ENCODE results near the gene DENND2A. TPM values are rescaled to one million over a fixed set of nuclear protein-coding genes. Genes with fewer than 3 reads are reported as not detected.
A peak's percentile ranks its signal among the peaks of the same experiment; 100 is the strongest.
"Not testable (repeated sequence)": the region's sequence is repeated elsewhere in the genome, so short reads cannot be mapped to it uniquely, and the experiment has no call there.

The DENND2A gene
- polyA plus RNA-seq, 3 donors: not detected

DNA sequence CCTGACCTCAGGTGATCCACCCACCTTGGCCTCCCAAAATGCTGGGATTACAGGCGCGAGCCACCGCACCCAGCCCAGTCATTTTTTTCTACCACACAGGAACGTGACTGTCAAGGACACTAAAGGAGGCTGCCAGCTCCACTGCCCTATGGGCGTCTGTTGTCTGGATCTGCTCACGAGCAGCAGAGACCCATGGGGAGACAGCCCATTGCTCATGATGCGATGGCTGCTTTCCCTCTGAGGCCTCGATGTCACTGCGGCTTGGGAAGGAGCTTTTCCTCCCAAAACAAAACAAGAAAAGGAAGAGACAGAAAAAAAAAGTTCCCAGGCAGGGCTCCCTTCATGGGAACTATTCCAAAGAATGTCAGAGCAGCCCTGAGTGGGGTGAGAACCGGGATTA lies 70.5 kb downstream of the DENND2A start:
- no peak overlapping the region for H3K4me2 ChIP-seq (replicated peaks; ENCODE audit: extremely low read depth, low read length, poor library complexity, severe bottlenecking)
- Mint-ChIP-seq H3K4me1 (no peaks in the 10 kb centered on the region), H3K36me3 (no peaks in the 10 kb centered on the region), H3K4me3 (no peak overlapping the region), H3K27ac (no peak overlapping the region), H3K27me3 (ENCODE audit: low read depth in 3 of 3) (peaks cover 7 to 14% (median 7%) of the 10 kb centered on the region in 3 donors), H3K9me3 (no peaks in the 10 kb centered on the region)
- H3K9me3 ChIP-seq (replicated peaks in 1 of 2; ENCODE audit: control insufficient read depth in 1 of 2, insufficient read depth in 1 of 2, low read length in 2 of 2): no peaks in the 10 kb centered on the region
- H3K4me1 ChIP-seq (ENCODE audit: control insufficient read depth in 1 of 2, insufficient read depth in 2 of 2, low read length in 2 of 2): no peaks in the 10 kb centered on the region
- TF ChIP-seq, protein P1, sequence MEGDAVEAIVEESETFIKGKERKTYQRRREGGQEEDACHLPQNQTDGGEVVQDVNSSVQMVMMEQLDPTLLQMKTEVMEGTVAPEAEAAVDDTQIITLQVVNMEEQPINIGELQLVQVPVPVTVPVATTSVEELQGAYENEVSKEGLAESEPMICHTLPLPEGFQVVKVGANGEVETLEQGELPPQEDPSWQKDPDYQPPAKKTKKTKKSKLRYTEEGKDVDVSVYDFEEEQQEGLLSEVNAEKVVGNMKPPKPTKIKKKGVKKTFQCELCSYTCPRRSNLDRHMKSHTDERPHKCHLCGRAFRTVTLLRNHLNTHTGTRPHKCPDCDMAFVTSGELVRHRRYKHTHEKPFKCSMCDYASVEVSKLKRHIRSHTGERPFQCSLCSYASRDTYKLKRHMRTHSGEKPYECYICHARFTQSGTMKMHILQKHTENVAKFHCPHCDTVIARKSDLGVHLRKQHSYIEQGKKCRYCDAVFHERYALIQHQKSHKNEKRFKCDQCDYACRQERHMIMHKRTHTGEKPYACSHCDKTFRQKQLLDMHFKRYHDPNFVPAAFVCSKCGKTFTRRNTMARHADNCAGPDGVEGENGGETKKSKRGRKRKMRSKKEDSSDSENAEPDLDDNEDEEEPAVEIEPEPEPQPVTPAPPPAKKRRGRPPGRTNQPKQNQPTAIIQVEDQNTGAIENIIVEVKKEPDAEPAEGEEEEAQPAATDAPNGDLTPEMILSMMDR (IDR thresholded peaks at IDR 0.05): no peak
- DNase-seq: no peak
- no peaks in the 10 kb centered on the region for H3K36me3 ChIP-seq (replicated peaks in 1 of 2; ENCODE audit: control insufficient read depth in 1 of 2, insufficient read depth in 2 of 2, low read length in 2 of 2)
- H3K27me3 ChIP-seq (ENCODE audit: control insufficient read depth in 2 of 2, insufficient read depth in 2 of 2, low read length in 2 of 2): no peaks in the 10 kb centered on the region
- intact Hi-C loops (cut with micrococcal nuclease): no loop called here
- H3K9ac ChIP-seq (ENCODE audit: insufficient read depth, low read length, poor library complexity, severe bottlenecking): no peak overlapping the region
- no peaks in the 10 kb centered on the region for H4K20me1 ChIP-seq (ENCODE audit: insufficient read depth, low read length)
- H3K4me3 ChIP-seq (replicated peaks in 1 of 3; ENCODE audit: low read depth in 2 of 3, low read length in 3 of 3): no peak overlapping the region
- no peaks in the 10 kb centered on the region for H3K79me2 ChIP-seq (ENCODE audit: insufficient read depth, low read length)
- WGBS (ENCODE audit: insufficient coverage): 96% methylated on average over 8 of the region's 10 CpGs
- H3K27ac ChIP-seq (ENCODE audit: low read depth in 1 of 2, low read length in 2 of 2): no peak overlapping the region
- no peak overlapping the region for H2AFZ ChIP-seq (ENCODE audit: insufficient read depth, low read depth, low read length, poor library complexity, severe bottlenecking)

DNA sequence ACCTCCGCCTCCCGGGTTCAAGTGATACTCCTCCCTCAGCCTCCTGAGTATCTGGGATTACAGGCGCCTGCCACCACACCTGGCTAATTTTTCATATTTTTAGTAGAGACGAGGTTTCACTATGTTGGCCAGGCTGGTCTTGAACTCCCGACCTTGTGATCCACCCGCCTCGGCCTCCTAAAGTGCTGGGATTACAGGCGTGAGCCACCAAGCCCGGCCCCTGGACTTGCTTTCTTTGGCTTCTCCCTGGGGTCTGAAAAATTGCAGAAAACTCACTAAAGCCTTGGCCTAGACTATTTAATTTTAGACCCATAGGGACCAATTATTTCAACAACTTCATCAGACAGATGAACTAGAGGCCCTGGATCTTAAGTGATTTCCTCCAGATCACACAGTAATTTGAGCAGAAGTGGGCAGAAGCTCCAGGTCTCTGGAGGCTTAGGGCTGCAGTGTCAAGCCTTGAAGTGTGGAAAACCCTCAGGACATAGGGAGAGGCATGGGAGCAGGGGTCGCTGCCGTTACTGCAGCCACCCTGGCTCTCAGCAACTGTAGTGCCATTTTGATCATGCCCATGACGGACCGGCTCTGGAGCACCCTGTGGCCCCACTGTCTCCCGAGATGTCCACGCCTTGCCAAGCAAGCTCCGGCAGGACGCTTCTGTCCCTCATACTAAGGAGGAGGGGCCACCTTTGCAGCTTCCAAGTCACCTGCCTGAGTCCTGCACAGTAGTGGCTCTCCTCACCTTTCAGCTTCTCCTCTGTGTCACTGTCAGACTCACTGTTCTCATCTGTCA lies 72.4 kb downstream of the DENND2A start:
- Mint-ChIP-seq H3K4me3 (no peak overlapping the region), H3K9me3 (no peaks in the 10 kb centered on the region), H3K27ac (no peak overlapping the region), H3K4me1 (no peaks in the 10 kb centered on the region), H3K27me3 (ENCODE audit: low read depth in 3 of 3) (peaks cover 6 to 8% (median 7%) of the 10 kb centered on the region in 3 donors), H3K36me3 (no peaks in the 10 kb centered on the region)
- Histone ChIP-seq H3K4me2 (replicated peaks; ENCODE audit: extremely low read depth, low read length, poor library complexity, severe bottlenecking) (no peak overlapping the region), H4K20me1 (ENCODE audit: insufficient read depth, low read length) (no peaks in the 10 kb centered on the region), H3K9me3 (replicated peaks in 1 of 2; ENCODE audit: control insufficient read depth in 1 of 2, insufficient read depth in 1 of 2, low read length in 2 of 2) (no peaks in the 10 kb centered on the region), H3K4me1 (ENCODE audit: control insufficient read depth in 1 of 2, insufficient read depth in 2 of 2, low read length in 2 of 2) (no peaks in the 10 kb centered on the region), H3K4me3 (replicated peaks in 1 of 3; ENCODE audit: low read depth in 2 of 3, low read length in 3 of 3) (no peak overlapping the region), H3K27me3 (ENCODE audit: control insufficient read depth in 2 of 2, insufficient read depth in 2 of 2, low read length in 2 of 2) (no peaks in the 10 kb centered on the region), H3K27ac (ENCODE audit: low read depth in 1 of 2, low read length in 2 of 2) (no peak overlapping the region), H3K36me3 (replicated peaks in 1 of 2; ENCODE audit: control insufficient read depth in 1 of 2, insufficient read depth in 2 of 2, low read length in 2 of 2) (no peaks in the 10 kb centered on the region), H3K9ac (ENCODE audit: insufficient read depth, low read length, poor library complexity, severe bottlenecking) (no peak overlapping the region), H2AFZ (ENCODE audit: insufficient read depth, low read depth, low read length, poor library complexity, severe bottlenecking) (no peak overlapping the region), H3K79me2 (ENCODE audit: insufficient read depth, low read length) (no peaks in the 10 kb centered on the region)
- WGBS (ENCODE audit: insufficient coverage): 96% methylated on average over 15 of the region's 17 CpGs
- intact Hi-C loops (cut with micrococcal nuclease): no loop called here
- DNase-seq: no peak
- TF ChIP-seq, protein P1 (IDR thresholded peaks at IDR 0.05): no peak

DNA sequence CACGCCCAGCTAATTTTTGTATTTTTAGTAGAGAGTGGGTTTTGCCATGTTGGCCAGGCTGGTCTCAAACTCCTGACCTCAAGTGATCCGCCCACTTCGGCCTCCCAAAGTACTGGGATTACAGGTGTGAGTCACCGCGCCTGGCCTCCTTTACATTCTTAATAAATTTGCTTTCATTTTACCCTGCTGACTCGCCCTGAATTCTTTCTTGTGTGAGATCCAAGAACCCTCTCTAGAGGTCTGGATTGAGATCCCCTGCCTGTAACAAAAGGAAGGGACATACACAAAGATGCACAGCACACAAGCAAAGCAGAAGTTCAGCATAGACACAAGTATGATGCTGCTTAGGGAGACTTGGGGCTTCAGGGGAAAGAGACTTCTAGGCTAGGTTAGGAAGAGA lies 74.4 kb downstream of the DENND2A start:
- H3K9me3 Mint-ChIP-seq; intact Hi-C loops (cut with micrococcal nuclease); H3K4me1 ChIP-seq (ENCODE audit: control insufficient read depth in 1 of 2, insufficient read depth in 2 of 2, low read length in 2 of 2); H3K36me3 ChIP-seq (replicated peaks in 1 of 2; ENCODE audit: control insufficient read depth in 1 of 2, insufficient read depth in 2 of 2, low read length in 2 of 2); H3K9me3 ChIP-seq (replicated peaks in 1 of 2; ENCODE audit: control insufficient read depth in 1 of 2, insufficient read depth in 1 of 2, low read length in 2 of 2); H3K4me1 Mint-ChIP-seq; H3K4me3 Mint-ChIP-seq; DNase-seq; H3K4me2 ChIP-seq (replicated peaks; ENCODE audit: extremely low read depth, low read length, poor library complexity, severe bottlenecking); H3K9ac ChIP-seq (ENCODE audit: insufficient read depth, low read length, poor library complexity, severe bottlenecking); H3K36me3 Mint-ChIP-seq; H3K27ac ChIP-seq (ENCODE audit: low read depth in 1 of 2, low read length in 2 of 2); H3K79me2 ChIP-seq (ENCODE audit: insufficient read depth, low read length); H3K4me3 ChIP-seq (replicated peaks in 1 of 3; ENCODE audit: low read depth in 2 of 3, low read length in 3 of 3); H4K20me1 ChIP-seq (ENCODE audit: insufficient read depth, low read length); H3K27me3 ChIP-seq (ENCODE audit: control insufficient read depth in 2 of 2, insufficient read depth in 2 of 2, low read length in 2 of 2); H2AFZ ChIP-seq (ENCODE audit: insufficient read depth, low read depth, low read length, poor library complexity, severe bottlenecking): not testable (repeated sequence)
- WGBS (ENCODE audit: insufficient coverage): 94% methylated on average over 5 of the region's 6 CpGs
- peak overlapping the region in 1 of 7 donors; percentile 0 for H3K27ac Mint-ChIP-seq
- H3K27me3 Mint-ChIP-seq (ENCODE audit: low read depth in 3 of 3): peaks cover 4 to 13% (median 7%) of the 10 kb centered on the region in 3 donors

All from CD14-positive monocyte (primary cell).